Keratinocyte (primary cell): Measurements from ENCODE around the gene FBLN1. TPM values are rescaled to one million over a fixed set of nuclear protein-coding genes. Genes with fewer than 3 reads are reported as not detected.

Experiments
- DNase-seq: peaks from one replicate; pipeline ENCODE4 v3.0.0-alpha.2; 2011; ENCODE audit warnings: low read depth, missing footprints, low spot score
- FAIRE-seq: peaks from 2 replicates; lab custom pipeline; 2011; peaks lifted over from hg19 to GRCh38; lab: Jason Lieb, UNC
- H2AFZ ChIP-seq: 2 replicates; pipeline ENCODE4 v1.6.0; 2012; ENCODE audit warnings: low read length, control low read depth, inconsistent platforms; ENCODE audit not compliant: control insufficient read depth
- H3K27ac ChIP-seq: 2 replicates; pipeline ENCODE4 v1.5.1; 2011; ENCODE audit warnings: low read length; ENCODE audit not compliant: control insufficient read depth, insufficient read depth
- H3K27me3 ChIP-seq: 3 replicates; pipeline ENCODE4 v1.6.0; 2011; ENCODE audit warnings: low read length; ENCODE audit not compliant: control insufficient read depth, insufficient read depth; ENCODE audit errors: extremely low read depth
- H3K36me3 ChIP-seq, 2 experiments: 2 replicates in 1 of 2; 3 replicates in 1 of 2; pipeline ENCODE4 v1.5.1; 2011; ENCODE audit warnings: low read length in 2 of 2, mild to moderate bottlenecking in 1 of 2; ENCODE audit not compliant: control insufficient read depth in 2 of 2, insufficient read depth in 2 of 2; ENCODE audit errors: extremely low read depth in 1 of 2
- H3K4me1 ChIP-seq: 3 replicates; pipeline ENCODE4 v1.5.1; 2011; ENCODE audit warnings: low read length; ENCODE audit not compliant: control insufficient read depth, insufficient read depth; ENCODE audit errors: extremely low read depth
- H3K4me2 ChIP-seq: 3 replicates; pipeline ENCODE4 v1.6.0; 2011; ENCODE audit warnings: low read depth, low read length; ENCODE audit not compliant: control insufficient read depth, insufficient read depth; ENCODE audit errors: extremely low read depth
- H3K4me3 ChIP-seq, 3 experiments: fragments of 200-600 bp in 1 of 3; sonication (generic) in 1 of 3; 2 replicates in 2 of 3; 3 replicates in 1 of 3; pipeline ENCODE4 v1.5.1; 2011 to 2016; ENCODE audit warnings: low read length in 3 of 3, mild to moderate bottlenecking in 3 of 3, control low read depth in 2 of 3, inconsistent platforms in 1 of 3, low read depth in 1 of 3, mixed read lengths in 1 of 3, mixed run types in 1 of 3, moderate library complexity in 1 of 3; ENCODE audit not compliant: control insufficient read depth in 2 of 3, insufficient read depth in 2 of 3; ENCODE audit errors: extremely low read depth in 1 of 3
- H3K79me2 ChIP-seq: 2 replicates; pipeline ENCODE4 v1.6.0; 2012; ENCODE audit warnings: low read length; ENCODE audit not compliant: control insufficient read depth, insufficient read depth
- H3K9ac ChIP-seq: 3 replicates; pipeline ENCODE4 v1.6.0; 2011; ENCODE audit warnings: low read length; ENCODE audit not compliant: control insufficient read depth, insufficient read depth; ENCODE audit errors: extremely low read depth
- H3K9me1 ChIP-seq: 3 replicates; pipeline ENCODE4 v1.6.0; 2011; ENCODE audit warnings: low read length; ENCODE audit not compliant: control insufficient read depth, insufficient read depth; ENCODE audit errors: extremely low read depth
- H3K9me3 ChIP-seq: 2 replicates; pipeline ENCODE4 v1.5.1; 2012; ENCODE audit warnings: low read depth, low read length; ENCODE audit not compliant: control insufficient read depth
- H4K20me1 ChIP-seq: 3 replicates; pipeline ENCODE4 v1.6.0; 2011; ENCODE audit warnings: low read length; ENCODE audit not compliant: control insufficient read depth, insufficient read depth; ENCODE audit errors: extremely low read depth
- EZH2 ChIP-seq: IDR thresholded peaks from one replicate; pipeline ENCODE4 v1.6.1; 2012; ENCODE audit warnings: inconsistent platforms, mild to moderate bottlenecking, low read length, moderate library complexity
- dilution Hi-C: fragments of 300-500 bp; cut with MboI; formaldehyde crosslinking; loops from one replicate; pipeline ENCODE4 v1.7.0; 2020; ENCODE audit warnings: low sequenced_read_pairs; ENCODE audit not compliant: extremely low pct_ligation_motif_present
- polyA plus RNA-seq, 5 experiments: library from polyadenylated mRNA; depleted of rRNA in 3 of 5; stranded (reverse) in 3 of 5; stranded (forward) in 1 of 5; unstranded in 1 of 5; fragments of >200 nt; gene quantifications; 1 replicate in 1 of 5; 2 replicates in 3 of 5; 3 replicates in 1 of 5; pipeline versions ENCODE4 v1.2.1 to v1.2.3, GENCODE V29; 2011 to 2012; ENCODE audit warnings: missing spikeins in 2 of 5, low read depth in 1 of 5, low replicate concordance in 1 of 5
- TF ChIP-seq, protein P1 (sequence below), 3 experiments: IDR thresholded peaks in 1 of 3; conservative IDR thresholded peaks in 1 of 3; optimal IDR thresholded peaks in 1 of 3; 2 replicates in 2 of 3; 3 replicates in 1 of 3; pipeline versions ENCODE3 to v1.5.1; 2011; ENCODE audit warnings: low read length in 3 of 3, mild to moderate bottlenecking in 3 of 3, moderate library complexity in 2 of 3, control low read depth in 1 of 3, inconsistent platforms in 1 of 3; ENCODE audit not compliant: insufficient read depth in 2 of 3; ENCODE audit errors: extremely low read depth in 1 of 3

FBLN1 gene
- polyA plus RNA-seq, 1 donor (not counting 4 experiments of a cell fraction or from before 2014, with no cell fraction given): 13.7 TPM

DNA sequence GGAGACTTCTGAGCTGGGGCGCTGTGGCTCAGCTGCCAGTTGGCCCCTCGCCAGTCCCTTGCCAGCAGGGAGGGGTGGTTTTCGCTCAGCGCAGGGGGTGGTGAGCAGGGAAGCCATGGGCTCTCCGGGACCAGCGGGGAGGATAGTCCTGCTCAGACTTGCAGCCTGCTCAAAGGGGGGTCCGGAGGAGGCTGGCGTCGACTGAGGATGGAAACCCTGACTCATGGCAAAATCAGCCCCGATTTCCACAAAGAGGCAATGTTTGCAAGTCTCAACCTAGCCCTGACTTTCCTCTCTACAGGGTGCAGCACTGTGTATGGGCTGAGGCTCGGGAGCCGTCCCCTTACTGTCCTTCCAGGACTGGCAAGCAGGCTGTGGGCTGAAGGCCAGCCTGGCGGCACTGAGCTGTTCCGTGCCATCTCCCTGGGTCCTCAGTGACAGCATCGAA lies 35.1 kb downstream of the FBLN1 start:
- Histone ChIP-seq H4K20me1 (peaks cover 2% of the 10 kb centered on the region), H3K9me1 (no peaks in the 10 kb centered on the region), H3K9me3 (no peaks in the 10 kb centered on the region), H3K36me3 (peaks cover 0 to 4% of the 10 kb centered on the region in 2 experiments), H3K4me3 (peak overlapping the region in 2 of 3 experiments; percentile 22 to 60), H3K79me2 (no peaks in the 10 kb centered on the region), H3K4me1 (peaks cover 35% of the 10 kb centered on the region), H2AFZ (no peak overlapping the region), H3K4me2 (peak overlapping the region; percentile 87), H3K9ac (peak overlapping the region; percentile 87), H3K27ac (peak overlapping the region; percentile 98), H3K27me3 (no peaks in the 10 kb centered on the region)
- DNase-seq: peak; percentile 99
- no peak for TF ChIP-seq EZH2
- TF ChIP-seq, protein P1, sequence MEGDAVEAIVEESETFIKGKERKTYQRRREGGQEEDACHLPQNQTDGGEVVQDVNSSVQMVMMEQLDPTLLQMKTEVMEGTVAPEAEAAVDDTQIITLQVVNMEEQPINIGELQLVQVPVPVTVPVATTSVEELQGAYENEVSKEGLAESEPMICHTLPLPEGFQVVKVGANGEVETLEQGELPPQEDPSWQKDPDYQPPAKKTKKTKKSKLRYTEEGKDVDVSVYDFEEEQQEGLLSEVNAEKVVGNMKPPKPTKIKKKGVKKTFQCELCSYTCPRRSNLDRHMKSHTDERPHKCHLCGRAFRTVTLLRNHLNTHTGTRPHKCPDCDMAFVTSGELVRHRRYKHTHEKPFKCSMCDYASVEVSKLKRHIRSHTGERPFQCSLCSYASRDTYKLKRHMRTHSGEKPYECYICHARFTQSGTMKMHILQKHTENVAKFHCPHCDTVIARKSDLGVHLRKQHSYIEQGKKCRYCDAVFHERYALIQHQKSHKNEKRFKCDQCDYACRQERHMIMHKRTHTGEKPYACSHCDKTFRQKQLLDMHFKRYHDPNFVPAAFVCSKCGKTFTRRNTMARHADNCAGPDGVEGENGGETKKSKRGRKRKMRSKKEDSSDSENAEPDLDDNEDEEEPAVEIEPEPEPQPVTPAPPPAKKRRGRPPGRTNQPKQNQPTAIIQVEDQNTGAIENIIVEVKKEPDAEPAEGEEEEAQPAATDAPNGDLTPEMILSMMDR (optimal IDR thresholded peaks at IDR 0.05 in 1 of 3, IDR thresholded peaks at IDR 0.05 in 1 of 3, conservative IDR thresholded peaks at IDR 0.05 in 1 of 3; ENCODE audit: extremely low read depth in 1 of 3, insufficient read depth in 2 of 3, low read length in 3 of 3): no peak
- dilution Hi-C loops: no loop called here
- peak; percentile 99 for FAIRE-seq

DNA sequence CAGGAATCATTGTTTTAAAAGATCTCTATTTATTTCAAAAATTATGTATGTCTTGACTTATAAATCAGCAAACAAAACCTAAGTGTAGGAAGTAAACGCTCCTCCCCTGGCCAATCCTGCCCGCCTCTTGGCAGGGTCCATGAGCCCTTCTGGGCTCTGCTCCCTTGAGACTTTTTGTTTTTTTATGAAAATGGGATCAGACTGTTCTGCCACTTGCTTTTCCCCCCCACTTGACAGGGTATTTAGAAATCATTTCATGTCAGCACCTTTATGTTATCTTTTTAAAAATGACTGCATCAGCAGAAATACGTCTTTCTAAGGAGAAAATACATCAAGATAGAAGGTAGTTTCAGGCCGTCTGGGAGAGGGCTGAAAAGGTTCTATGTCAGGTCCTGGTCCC lies 35.6 kb downstream of the FBLN1 start:
- Histone ChIP-seq H3K4me2 (peak overlapping the region; percentile 87), H3K9me3 (no peaks in the 10 kb centered on the region), H3K4me1 (peaks cover 33% of the 10 kb centered on the region), H3K79me2 (no peaks in the 10 kb centered on the region), H3K27me3 (no peaks in the 10 kb centered on the region), H3K9me1 (no peaks in the 10 kb centered on the region), H2AFZ (peak overlapping the region; percentile 81), H3K36me3 (peaks cover 0 to 4% of the 10 kb centered on the region in 2 experiments), H3K9ac (peak overlapping the region; percentile 87), H3K27ac (peak overlapping the region; percentile 98), H3K4me3 (peak overlapping the region in 2 of 3 experiments; percentile 22 to 60), H4K20me1 (peaks cover 2% of the 10 kb centered on the region)
- FAIRE-seq (no peak), DNase-seq (no peak)
- dilution Hi-C loops: no loop called here
- TF ChIP-seq, protein P1 (optimal IDR thresholded peaks at IDR 0.05 in 1 of 3, IDR thresholded peaks at IDR 0.05 in 1 of 3, conservative IDR thresholded peaks at IDR 0.05 in 1 of 3; ENCODE audit: extremely low read depth in 1 of 3, insufficient read depth in 2 of 3, low read length in 3 of 3): no peak
- TF ChIP-seq EZH2: no peak
